Natural killer cell (primary cell): ENCODE results near the gene RIMBP2. TPM values are rescaled to one million over a fixed set of nuclear protein-coding genes. Genes with fewer than 3 reads are reported as not detected.

ENCODE experiments used
- ATAC-seq, 3 donors: fragments of 150-1000 bp in 2 of 3; fragments of 200-7000 bp in 1 of 3; cut with Tn5 transposase; 1 replicate in 1 of 3; 2 replicates in 2 of 3; pipeline ENCODE4 v1.10.0; 2021; ENCODE audit warnings: mild to moderate bottlenecking in 2 of 3, moderate library complexity in 2 of 3
- DNase-seq, 2 donors: peaks; one replicate each; pipeline versions ENCODE4 v3.0.0 to v3.0.0-alpha.2; 2013 to 2021; ENCODE audit warnings: mixed read lengths in 1 of 2
- H3K27ac ChIP-seq: one replicate; pipeline ENCODE4 v1.5.1; 2013; ENCODE audit warnings: mild to moderate bottlenecking, low read length
- H3K27me3 ChIP-seq: one replicate; pipeline ENCODE4 v1.6.1; 2013; ENCODE audit warnings: low read length; ENCODE audit not compliant: control insufficient read depth, insufficient read depth
- H3K36me3 ChIP-seq: one replicate; pipeline ENCODE4 v1.6.1; 2013; ENCODE audit warnings: low read length; ENCODE audit not compliant: control insufficient read depth, insufficient read depth
- H3K4me1 ChIP-seq: one replicate; pipeline ENCODE4 v1.6.1; 2013; ENCODE audit warnings: low read length; ENCODE audit not compliant: control insufficient read depth, insufficient read depth
- H3K4me3 ChIP-seq: one replicate; pipeline ENCODE4 v1.5.1; 2013; ENCODE audit warnings: low read length
- H3K9me3 ChIP-seq: one replicate; pipeline ENCODE4 v1.6.1; 2013; ENCODE audit warnings: low read length; ENCODE audit not compliant: control insufficient read depth, insufficient read depth
- H3K27ac Mint-ChIP-seq, 2 donors: one replicate each; pipeline ENCODE4 v1.8.0; 2022; ENCODE audit warnings: mild to moderate bottlenecking in 2 of 2, mixed read lengths in 2 of 2, moderate library complexity in 1 of 2
- H3K27me3 Mint-ChIP-seq, 2 donors: one replicate each; pipeline ENCODE4 v1.8.0; 2022; ENCODE audit warnings: low read depth in 2 of 2, mixed read lengths in 2 of 2
- H3K36me3 Mint-ChIP-seq: one replicate; pipeline ENCODE4 v1.8.0; 2022; ENCODE audit warnings: mixed read lengths
- H3K4me1 Mint-ChIP-seq, 2 donors: one replicate each; pipeline ENCODE4 v1.8.0; 2022; ENCODE audit warnings: mixed read lengths in 2 of 2
- H3K4me3 Mint-ChIP-seq: one replicate; pipeline ENCODE4 v1.8.0; 2022; ENCODE audit warnings: mild to moderate bottlenecking, moderate library complexity, mixed read lengths
- H3K9me3 Mint-ChIP-seq, 2 donors: one replicate each; pipeline ENCODE4 v1.8.0; 2022; ENCODE audit warnings: mixed read lengths in 2 of 2
- WGBS: methylation state at CpG from one replicate; pipeline ENCODE4 v1.1.7; 2013; ENCODE audit warnings: missing lambda C conversion rate; ENCODE audit not compliant: insufficient coverage; 5-methylcytosine and 5-hydroxymethylcytosine counted together
- intact Hi-C: fragments of 100-400 bp; cut with micrococcal nuclease; formaldehyde crosslinking; loops from one replicate; pipeline ENCODE4 v1.14.2; 2022
- total RNA-seq, 4 donors: library from RNA; stranded (reverse); fragments of 120-200 nt in 1 of 4; gene quantifications; one replicate each; pipeline versions ENCODE4 v1.2.3 to v1.2.4, GENCODE V29; 2013 to 2022
- TF ChIP-seq, protein P1 (sequence below): fragments of 200-600 bp; IDR thresholded peaks from one replicate; pipeline ENCODE4 v1.8.0; 2022; ENCODE audit warnings: antibody characterized with exemption

The RIMBP2 gene
- total RNA-seq, 3 donors from 2014 or later (not counting 1 experiment from before 2014, with no cell fraction given): not detected

- intact Hi-C loops: no loop called here
- ATAC-seq: no peak
- H3K36me3 ChIP-seq: no peaks in the 10 kb centered on the region
- Mint-ChIP-seq H3K27ac (no peak overlapping the region), H3K9me3 (no peaks in the 10 kb centered on the region), H3K27me3 (peaks cover 0 to 3% of the 10 kb centered on the region in 2 donors), H3K4me1 (no peaks in the 10 kb centered on the region), H3K36me3 (no peaks in the 10 kb centered on the region), H3K4me3 (no peak overlapping the region)
- H3K27ac ChIP-seq: no peak overlapping the region
- no peaks in the 10 kb centered on the region for H3K27me3 ChIP-seq
- TF ChIP-seq, protein P1, sequence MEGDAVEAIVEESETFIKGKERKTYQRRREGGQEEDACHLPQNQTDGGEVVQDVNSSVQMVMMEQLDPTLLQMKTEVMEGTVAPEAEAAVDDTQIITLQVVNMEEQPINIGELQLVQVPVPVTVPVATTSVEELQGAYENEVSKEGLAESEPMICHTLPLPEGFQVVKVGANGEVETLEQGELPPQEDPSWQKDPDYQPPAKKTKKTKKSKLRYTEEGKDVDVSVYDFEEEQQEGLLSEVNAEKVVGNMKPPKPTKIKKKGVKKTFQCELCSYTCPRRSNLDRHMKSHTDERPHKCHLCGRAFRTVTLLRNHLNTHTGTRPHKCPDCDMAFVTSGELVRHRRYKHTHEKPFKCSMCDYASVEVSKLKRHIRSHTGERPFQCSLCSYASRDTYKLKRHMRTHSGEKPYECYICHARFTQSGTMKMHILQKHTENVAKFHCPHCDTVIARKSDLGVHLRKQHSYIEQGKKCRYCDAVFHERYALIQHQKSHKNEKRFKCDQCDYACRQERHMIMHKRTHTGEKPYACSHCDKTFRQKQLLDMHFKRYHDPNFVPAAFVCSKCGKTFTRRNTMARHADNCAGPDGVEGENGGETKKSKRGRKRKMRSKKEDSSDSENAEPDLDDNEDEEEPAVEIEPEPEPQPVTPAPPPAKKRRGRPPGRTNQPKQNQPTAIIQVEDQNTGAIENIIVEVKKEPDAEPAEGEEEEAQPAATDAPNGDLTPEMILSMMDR: no peak
- DNase-seq: no peak
- no peak overlapping the region for H3K4me3 ChIP-seq
- WGBS: 85% methylated on average over 19 of the region's 20 CpGs
- H3K4me1 ChIP-seq: no peaks in the 10 kb centered on the region
- no peaks in the 10 kb centered on the region for H3K9me3 ChIP-seq
Observed at GRCh38 chr12:130448044-130448821, 267.9 kb downstream of the RIMBP2 start.

- H3K27me3 ChIP-seq: no peaks in the 10 kb centered on the region
- H3K4me3 Mint-ChIP-seq: no peak overlapping the region
- H3K36me3 ChIP-seq: no peaks in the 10 kb centered on the region
- ATAC-seq (no peak), DNase-seq (no peak)
- H3K27ac ChIP-seq: no peak overlapping the region
- H3K9me3 Mint-ChIP-seq: no peaks in the 10 kb centered on the region
- TF ChIP-seq, protein P1: no peak
- no peaks in the 10 kb centered on the region for H3K9me3 ChIP-seq
- H3K4me1 ChIP-seq: no peaks in the 10 kb centered on the region
- intact Hi-C loops: no loop called here
- no peaks in the 10 kb centered on the region for H3K36me3 Mint-ChIP-seq
- 88% methylated on average over 11 of the region's 11 CpGs for WGBS
- H3K4me1 Mint-ChIP-seq: no peaks in the 10 kb centered on the region
- no peak overlapping the region for H3K27ac Mint-ChIP-seq
- H3K4me3 ChIP-seq: no peak overlapping the region
- H3K27me3 Mint-ChIP-seq: peaks cover 0 to 3% of the 10 kb centered on the region in 2 donors
Observed at GRCh38 chr12:130447655-130447965, 268.5 kb downstream of the RIMBP2 start.

GRCh38 chr12:130446846-130447654 is 269.0 kb downstream of the RIMBP2 start:
- DNase-seq (no peak), ATAC-seq (no peak)
- Mint-ChIP-seq H3K9me3 (no peaks in the 10 kb centered on the region), H3K27me3 (peaks cover 0 to 3% of the 10 kb centered on the region in 2 donors), H3K36me3 (no peaks in the 10 kb centered on the region), H3K27ac (no peak overlapping the region), H3K4me1 (no peaks in the 10 kb centered on the region), H3K4me3 (no peak overlapping the region)
- Histone ChIP-seq H3K4me1 (no peaks in the 10 kb centered on the region), H3K36me3 (no peaks in the 10 kb centered on the region), H3K27me3 (no peaks in the 10 kb centered on the region), H3K9me3 (no peaks in the 10 kb centered on the region), H3K4me3 (no peak overlapping the region), H3K27ac (no peak overlapping the region)
- WGBS: 85% methylated on average over 32 of the region's 32 CpGs
- TF ChIP-seq, protein P1: no peak
- intact Hi-C loops: no loop called here
